Measurements from ENCODE around the gene BFSP2. TPM values are rescaled to one million over a fixed set of nuclear protein-coding genes. Genes with fewer than 3 reads are reported as not detected.

The BFSP2 gene
- total RNA-seq, 1 experiment from 2014 or later, result 0.67 TPM

- Histone ChIP-seq H3K4me1 (ENCODE audit: control insufficient read depth, insufficient read depth, low read length) (peaks cover 10% of the 10 kb centered on the region), H3K27me3 (ENCODE audit: control insufficient read depth, insufficient read depth, low read length) (no peaks in the 10 kb centered on the region), H3K9me3 (ENCODE audit: control insufficient read depth, insufficient read depth, low read depth, low read length) (no peaks in the 10 kb centered on the region), H3K27ac (ENCODE audit: low read length) (peak overlapping the region; percentile 45), H3K4me3 (ENCODE audit: low read depth in 2 of 2, low read length in 2 of 2) (no peak overlapping the region), H3K36me3 (ENCODE audit: control insufficient read depth, insufficient read depth, low read length) (no peaks in the 10 kb centered on the region)
- TF ChIP-seq REST (IDR thresholded peaks at IDR 0.05; ENCODE audit: insufficient read depth in 1 of 2, low read depth in 2 of 2, low read length in 1 of 2) (no peak), TCF7L2 (IDR thresholded peaks at IDR 0.05; ENCODE audit: low read depth, low read length) (no peak), POLR2AphosphoS5 (IDR thresholded peaks at IDR 0.05; ENCODE audit: low read depth, low read length) (no peak), SIN3A (IDR thresholded peaks at IDR 0.05; ENCODE audit: borderline replicate concordance, insufficient read depth, low read depth, low read length) (no peak), CTCF (IDR thresholded peaks at IDR 0.05) (no peak)
- ATAC-seq (no peak), DNase-seq (ENCODE audit: low read depth, low spot score) (no peak)
- intact Hi-C loops (cut with micrococcal nuclease; ENCODE audit: unreplicated experiment) (no loop called here), in situ Hi-C loops (cut with HindIII; ENCODE audit: low pct_unique_long_range_greater_than_20kb, low sequenced_read_pairs) (no loop called here)
- CTCF ChIA-PET, result no interaction called here
- POLR2A ChIA-PET, result no interaction called here
- no TSS peak for BruUV-seq (replicated peaks)
These were observed 104.9 kb downstream of the BFSP2 start for GRCh38 chr3:133504736-133505135.

- no peak overlapping the region for H3K4me3 ChIP-seq (ENCODE audit: low read depth in 2 of 2, low read length in 2 of 2)
- H3K27ac ChIP-seq (ENCODE audit: low read length), result peak overlapping the region; percentile 78
- peaks cover 10% of the 10 kb centered on the region for H3K4me1 ChIP-seq (ENCODE audit: control insufficient read depth, insufficient read depth, low read length)
- no peak for TF ChIP-seq TCF7L2 (IDR thresholded peaks at IDR 0.05; ENCODE audit: low read depth, low read length)
- no peak for TF ChIP-seq REST (IDR thresholded peaks at IDR 0.05; ENCODE audit: insufficient read depth in 1 of 2, low read depth in 2 of 2, low read length in 1 of 2)
- no peak for TF ChIP-seq CTCF (IDR thresholded peaks at IDR 0.05)
- no peak for TF ChIP-seq POLR2AphosphoS5 (IDR thresholded peaks at IDR 0.05; ENCODE audit: low read depth, low read length)
- intact Hi-C loops (cut with micrococcal nuclease; ENCODE audit: unreplicated experiment), result no loop called here
- no peaks in the 10 kb centered on the region for H3K27me3 ChIP-seq (ENCODE audit: control insufficient read depth, insufficient read depth, low read length)
- ATAC-seq, result no peak
- no peaks in the 10 kb centered on the region for H3K9me3 ChIP-seq (ENCODE audit: control insufficient read depth, insufficient read depth, low read depth, low read length)
- no peak for DNase-seq (ENCODE audit: low read depth, low spot score)
- CTCF ChIA-PET, result no interaction called here
- in situ Hi-C loops (cut with HindIII; ENCODE audit: low pct_unique_long_range_greater_than_20kb, low sequenced_read_pairs), result no loop called here
- H3K36me3 ChIP-seq (ENCODE audit: control insufficient read depth, insufficient read depth, low read length), result no peaks in the 10 kb centered on the region
- BruUV-seq (replicated peaks), result no TSS peak
- POLR2A ChIA-PET, result interaction anchor here (0.6 kb wide), 2 partner anchors 27 to 57 kb away, joined by 3 to 10 read pairs; no protein-coding TSS in a partner anchor
These were observed 106.0 kb downstream of the BFSP2 start for GRCh38 chr3:133505813-133506212.

Data from Panc1 (cell line).